Epidermal melanocyte (primary cell): ENCODE results near the gene GPRIN2.
"Not testable (repeated sequence)": the region's sequence is repeated elsewhere in the genome, so short reads cannot be mapped to it uniquely, and the experiment has no call there.

Source experiments
- DNase-seq: peaks from one replicate; pipeline ENCODE4 v3.0.0; 2011; ENCODE audit warnings: low spot score; ENCODE audit not compliant: insufficient read length

The GPRIN2 gene

DNA sequence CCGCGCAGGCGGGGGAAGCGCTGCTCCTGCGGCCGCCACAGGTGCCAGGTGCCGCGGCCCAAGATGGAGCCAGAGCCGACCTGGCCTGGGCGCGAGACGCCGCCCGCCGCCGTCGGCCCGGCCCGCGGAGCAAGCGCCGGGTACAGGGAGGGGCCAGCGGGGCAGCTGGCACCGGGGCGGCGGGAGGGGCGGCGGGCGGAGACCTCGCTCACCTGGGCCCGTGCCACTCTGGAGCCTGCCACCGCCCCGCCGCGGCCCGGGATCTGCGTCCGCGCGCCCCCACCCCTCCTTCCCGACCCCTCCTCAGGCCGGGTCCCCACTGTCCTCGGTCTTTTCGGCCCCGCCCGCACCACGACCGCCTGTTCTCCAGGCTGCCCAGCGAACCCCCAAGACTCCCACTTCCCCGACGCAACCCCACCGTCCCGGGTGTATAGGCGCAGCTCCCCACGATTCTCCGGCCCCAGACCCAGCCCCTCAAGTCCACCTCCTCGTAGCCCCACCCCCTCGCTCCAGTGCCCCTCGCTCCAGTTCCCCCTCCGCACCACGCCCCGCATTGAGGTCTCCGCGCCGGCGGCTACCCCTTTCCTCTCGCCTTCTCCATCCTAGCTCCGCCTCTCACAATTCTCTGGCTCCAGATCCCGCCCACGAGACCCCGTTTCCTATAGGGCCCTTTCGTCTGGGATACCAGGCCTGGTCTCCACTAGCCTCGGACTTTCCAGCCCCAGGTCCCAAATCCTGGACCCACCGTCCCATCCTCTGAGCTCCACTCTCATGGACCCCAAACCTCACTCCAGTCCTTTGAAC lies at the start of gene GPRIN2:
TSS of gene GPRIN2 (minus strand) at position 144 of the 804 bp plus-strand sequence. CDS start 5,922 bp downstream, outside the sequence.
- DNase-seq = no peak

DNA sequence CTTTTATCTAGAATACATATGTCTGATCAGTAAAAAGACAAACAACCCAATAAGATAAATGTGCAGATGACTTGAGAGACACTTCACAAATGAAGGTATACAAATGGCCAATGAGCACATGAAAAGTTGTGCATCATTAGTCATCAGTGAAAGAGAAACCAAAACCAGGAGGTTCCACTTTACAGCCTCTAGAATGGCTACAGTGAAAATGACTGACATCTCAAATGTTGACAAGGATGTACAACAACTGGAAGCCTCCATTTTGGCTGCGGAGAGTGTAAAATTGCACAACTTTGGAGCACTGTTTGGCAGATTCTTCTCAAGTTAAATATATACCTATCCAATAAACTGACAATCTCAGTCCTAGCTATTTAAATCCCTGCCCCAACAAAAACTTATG lies 44.1 kb upstream of the GPRIN2 start:
- not testable (repeated sequence) for DNase-seq

DNA sequence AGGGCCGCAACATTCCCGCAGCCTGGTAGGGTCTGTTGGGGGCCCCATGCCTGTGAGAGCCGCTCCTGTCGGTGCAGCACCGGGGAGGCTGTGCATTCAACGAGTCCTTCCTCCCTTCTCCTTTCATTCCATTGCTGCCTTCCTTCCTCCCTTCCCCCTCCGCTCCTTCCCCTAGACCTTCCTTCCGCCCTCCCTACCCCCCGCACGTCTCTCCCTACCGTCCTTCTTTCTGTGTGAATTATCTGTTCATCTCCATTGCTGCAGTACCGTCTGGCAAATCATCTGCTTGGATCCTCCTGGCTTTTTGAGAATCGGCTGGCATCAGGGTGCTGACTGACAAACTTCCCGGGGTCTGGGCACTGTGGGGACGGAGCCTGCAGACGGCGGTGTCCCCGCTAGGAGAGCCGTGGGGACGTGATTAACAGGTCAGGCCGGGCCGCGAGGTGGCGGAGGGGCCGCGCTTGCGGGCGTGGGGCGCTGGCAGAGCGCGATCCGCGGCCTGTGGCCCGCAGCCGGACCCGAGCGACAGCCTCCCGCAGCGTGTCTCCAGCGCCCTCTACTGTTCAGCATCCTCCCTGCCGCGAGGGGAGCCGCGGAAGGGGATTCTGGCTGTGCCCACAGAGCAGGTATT lies 41.3 kb upstream of the GPRIN2 start:
- DNase-seq = not testable (repeated sequence)

DNA sequence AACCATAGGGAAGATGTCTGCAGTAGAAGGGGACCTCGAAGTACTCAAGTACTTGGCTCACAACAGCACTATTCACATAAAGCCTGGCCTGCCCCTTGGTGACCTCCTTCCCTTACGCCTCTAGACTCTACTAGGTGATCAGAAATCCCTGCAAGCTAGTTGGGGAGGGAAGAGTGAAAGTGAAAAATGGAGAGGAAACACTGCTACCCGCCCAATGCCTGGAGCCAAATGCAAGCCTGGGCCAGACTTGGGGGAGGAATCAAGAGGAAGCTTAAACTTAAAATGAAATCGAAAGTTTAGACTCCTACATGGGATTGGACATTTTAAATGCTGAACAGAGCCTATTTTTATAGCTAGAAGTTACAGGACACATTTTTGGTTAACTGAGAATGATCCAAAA lies 40.1 kb upstream of the GPRIN2 start:
- DNase-seq = not testable (repeated sequence)

DNA sequence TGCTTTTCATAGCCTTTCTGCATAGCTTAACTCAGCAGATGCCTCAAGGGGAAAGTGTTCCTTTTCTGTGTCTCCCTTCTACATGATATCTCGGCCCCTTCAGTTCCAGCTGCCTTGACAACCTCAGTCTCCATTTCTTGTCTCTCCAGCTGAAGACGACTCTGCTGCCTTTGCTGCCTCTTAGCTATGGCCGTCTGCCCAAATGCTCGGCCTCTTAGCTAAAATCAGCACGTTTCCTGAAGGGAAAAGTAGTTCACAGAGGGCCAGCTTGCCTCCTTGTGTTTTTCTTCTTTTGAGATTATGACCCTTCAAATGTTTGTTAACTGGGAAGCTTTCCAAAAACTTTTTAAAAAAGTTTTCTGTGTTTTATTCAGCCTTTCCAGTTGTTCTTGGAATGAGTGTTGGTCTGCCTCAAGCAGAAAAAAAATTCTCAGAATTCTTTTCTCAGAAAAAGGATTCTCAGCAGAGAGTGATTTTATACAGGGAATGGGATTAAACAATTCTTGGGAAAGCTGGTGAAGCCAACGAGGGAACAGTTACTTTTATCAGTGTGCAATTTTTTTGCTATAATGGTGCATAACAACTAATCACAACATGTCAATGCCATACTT lies 38.1 kb upstream of the GPRIN2 start:
- not testable (repeated sequence) for DNase-seq

DNA sequence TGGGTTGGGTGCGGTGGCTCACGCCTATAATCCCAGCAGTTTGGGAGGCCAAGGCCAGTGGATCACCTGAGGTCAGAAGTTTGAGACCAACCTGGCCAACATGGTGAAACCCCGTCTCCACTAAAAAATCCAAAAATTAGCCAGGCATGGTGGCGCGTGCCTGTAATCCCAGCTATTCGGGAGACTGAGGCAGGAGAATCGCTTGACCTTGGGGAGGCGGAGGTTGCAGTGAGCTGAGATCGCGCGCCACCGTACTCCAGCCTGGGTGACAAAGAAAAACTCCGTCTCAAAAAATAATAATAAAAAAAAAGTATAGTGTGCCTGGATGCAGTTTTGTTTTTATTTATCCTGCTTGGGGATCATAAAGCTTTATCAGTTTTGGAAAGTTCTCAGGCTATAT lies 36.8 kb upstream of the GPRIN2 start:
- DNase-seq = not testable (repeated sequence)

DNA sequence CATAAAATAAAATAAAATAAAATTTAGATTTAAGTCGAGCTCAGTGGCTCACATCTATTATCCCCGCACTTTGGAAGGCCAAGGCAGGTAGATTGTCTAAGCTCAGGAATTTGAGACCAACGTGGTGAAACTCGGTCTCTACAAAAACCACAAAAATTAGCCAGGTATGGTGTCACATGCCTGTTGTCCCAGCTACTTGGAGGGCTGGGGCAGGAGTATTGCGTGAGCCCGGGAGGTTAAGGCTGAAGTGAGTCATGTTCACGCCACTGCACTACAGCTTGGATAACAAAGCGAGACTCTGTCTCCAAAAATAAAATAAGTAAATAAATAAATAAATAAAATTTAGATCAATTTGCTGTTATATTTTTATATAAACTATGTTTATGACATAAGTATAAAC lies 34.6 kb upstream of the GPRIN2 start:
- DNase-seq = not testable (repeated sequence)

DNA sequence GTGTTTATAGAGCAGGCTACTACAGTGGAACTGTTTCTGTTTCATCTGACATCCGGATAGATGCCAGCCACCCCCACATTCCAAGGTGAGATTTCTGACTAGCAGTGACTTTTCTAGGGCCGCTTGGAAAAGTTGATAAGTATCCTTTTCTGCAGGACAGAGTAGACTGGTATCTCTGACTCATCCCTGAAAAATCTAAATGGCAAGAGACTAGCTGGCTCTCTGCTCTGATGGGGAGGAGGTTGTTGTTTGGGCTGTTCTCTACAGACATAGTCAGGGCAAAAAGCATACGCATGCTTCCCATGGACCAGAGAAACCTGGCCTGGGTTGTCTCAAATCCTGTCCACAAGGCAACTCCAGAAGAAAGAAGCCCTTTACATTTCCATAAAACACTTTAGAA lies 33.1 kb upstream of the GPRIN2 start:
- not testable (repeated sequence) for DNase-seq

DNA sequence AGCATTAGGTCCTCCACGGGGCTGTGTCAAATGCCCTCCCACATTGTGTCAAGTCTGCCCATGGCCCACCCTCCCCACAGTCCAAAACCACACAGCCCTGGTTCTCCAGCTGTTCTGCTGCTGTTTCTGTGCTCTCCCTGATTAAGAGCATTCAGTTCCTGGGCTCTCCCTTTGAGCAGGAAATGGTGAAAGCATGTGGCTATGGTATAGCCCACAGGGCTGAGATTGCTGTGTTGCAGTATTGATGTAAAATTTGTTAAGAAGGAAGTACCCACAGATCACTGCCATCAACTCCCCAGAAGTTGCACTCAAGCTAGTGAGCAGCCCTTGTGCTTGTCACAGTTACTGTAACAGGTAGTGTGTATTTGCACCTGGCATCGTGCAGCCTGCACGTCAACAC lies 31.8 kb upstream of the GPRIN2 start:
- DNase-seq = not testable (repeated sequence)

DNA sequence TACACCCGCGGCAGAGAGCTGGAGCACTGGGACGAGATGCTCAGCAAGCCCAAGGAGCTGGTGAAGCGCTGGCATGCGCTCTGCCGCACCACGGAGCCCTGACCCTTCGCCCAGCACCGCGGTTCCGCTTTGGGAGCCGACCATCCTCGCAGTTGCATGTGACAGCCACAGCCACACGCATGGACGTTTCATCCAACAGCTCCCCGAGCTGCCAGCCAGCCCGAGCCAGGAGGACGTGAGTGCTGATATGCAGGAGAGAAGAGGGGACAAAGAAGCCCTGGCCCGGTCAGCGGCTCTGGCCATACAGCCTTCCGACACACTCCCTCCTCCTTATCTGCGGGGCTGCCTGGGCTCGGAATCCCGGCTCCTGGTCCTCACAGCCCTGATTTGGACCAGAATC lies 31.1 kb upstream of the GPRIN2 start:
- DNase-seq = not testable (repeated sequence)

DNA sequence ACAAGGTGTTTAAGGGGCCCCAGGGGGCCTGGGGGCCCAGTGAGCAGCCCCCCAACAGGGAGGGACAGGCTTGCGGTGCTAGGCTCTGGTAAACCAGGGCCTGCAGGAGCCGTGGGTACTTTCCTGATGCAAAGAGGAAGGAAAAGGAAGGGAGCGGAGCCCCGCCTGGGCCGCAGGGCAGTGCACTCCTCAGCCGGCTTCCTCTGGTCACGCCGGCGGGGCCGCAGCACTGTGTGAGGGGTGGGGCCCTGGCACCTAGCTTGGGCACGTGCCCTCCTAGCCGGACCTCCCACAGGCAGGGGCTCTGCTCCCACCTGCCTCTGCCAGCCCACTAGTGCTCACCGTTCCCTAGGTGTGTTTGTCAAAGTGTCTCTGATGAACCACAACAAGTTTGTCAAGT lies 28.8 kb upstream of the GPRIN2 start:
- not testable (repeated sequence) for DNase-seq

DNA sequence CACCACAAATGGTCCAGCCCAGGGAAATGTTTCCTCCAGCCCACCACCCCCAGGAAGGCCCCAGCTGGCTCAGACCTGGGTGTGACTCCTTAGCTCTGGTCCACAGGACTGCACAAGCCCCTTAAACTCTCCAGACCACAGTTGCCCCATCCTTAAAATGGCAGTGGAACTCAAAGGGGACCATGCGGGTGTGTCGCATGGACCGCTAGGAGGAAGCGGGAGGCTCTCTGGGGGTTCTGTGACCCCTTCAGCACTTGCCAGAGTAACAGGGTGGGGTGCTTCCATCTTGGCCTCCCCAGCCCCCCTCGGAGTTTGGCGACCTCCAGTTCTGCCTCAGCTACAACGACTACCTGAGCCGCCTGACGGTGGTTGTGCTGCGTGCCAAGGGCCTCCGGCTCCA lies 27.7 kb upstream of the GPRIN2 start:
- DNase-seq = not testable (repeated sequence)

DNA sequence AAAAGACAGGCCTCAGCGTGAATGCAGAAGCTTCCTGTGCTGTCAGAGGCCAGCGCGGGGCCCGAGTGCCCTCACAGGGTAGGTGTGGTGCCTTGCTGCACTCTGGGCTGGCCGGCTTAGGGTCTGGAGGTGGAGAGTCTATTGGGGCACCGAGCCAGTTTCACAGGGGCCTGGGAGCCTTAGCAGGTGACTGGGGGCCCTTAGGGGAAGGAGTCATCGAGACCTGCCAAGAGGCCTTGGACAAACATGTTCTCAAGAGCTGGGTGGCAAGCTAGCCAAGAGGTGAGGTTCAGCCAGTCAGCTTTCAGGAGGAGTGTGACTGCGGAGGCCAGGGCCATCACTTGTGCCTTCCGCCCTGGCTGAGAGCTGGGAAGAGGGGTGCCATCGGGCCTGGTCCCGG lies 26.1 kb upstream of the GPRIN2 start:
- not testable (repeated sequence) for DNase-seq

DNA sequence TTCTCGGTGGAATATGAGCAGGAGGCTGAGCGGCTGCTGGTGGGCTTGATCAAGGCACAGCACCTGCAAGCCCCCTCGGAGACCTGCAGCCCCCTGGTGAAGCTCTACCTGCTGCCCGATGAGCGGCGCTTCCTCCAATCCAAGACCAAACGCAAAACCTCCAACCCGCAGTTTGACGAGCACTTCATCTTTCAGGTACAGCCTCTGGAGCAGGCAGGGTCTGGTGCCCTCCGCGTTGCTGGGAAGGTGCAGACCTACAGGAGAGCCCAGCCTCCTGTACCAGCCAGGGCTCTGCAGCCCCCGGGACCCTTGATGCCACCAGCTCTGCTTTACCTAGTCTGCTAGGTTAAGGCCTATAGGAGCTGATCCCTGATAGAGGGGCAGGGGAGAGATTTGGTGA lies 25.5 kb upstream of the GPRIN2 start:
- DNase-seq = not testable (repeated sequence)

DNA sequence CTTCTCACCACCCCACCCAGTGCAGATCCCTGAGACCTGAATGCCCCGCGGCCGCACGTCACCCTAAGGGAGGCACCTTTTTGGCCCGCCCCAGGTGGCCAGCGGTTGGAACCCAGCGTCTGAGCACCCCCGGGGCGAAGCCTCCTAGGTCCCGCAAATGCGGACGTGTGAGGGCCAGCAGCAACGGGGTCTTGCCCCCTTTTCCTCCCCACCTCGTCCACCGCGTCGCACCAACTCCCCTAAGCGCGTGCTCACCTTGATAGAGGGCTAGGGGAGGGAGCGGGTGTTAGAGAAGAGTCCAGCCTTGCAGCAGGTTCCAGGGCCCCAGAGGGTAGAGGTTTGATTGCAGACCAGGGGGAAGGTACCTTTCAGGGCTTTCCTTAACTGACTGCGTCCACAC lies 22.9 kb upstream of the GPRIN2 start:
- DNase-seq = not testable (repeated sequence)

DNA sequence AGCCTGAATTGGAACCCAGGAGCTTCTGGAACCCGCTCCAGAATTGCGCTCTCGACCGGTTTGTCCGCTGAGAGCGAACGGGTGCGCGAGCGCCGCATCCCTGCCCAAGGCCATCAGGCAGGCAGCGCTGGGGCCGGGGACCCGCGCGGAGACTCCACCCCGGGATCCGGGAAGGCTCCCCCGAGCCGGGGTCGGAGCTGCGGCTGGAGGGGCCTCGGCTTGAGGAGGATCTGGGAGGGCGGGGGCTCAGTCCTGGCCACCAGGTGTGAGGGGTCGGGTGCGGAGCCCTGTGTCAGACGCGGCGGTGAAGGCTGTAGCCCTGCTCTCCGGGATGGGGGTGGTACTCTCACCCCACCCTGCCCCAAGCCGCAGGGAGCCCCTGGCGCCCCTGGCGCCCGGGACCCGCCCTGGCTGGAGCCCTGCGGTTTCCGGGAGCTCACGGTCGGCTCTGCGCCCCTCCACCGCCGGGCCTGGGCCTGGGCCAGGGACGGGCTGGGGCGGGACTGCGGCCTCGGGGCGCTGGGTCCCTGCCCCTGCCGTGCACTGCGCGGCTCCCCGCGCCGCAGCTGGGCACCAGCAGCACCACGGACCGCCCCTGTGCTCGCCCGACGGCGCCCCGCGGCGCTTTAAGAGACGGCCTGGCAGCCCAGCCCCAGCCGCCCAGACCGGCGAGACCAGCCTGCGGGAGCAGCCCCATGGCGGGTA lies 22.2 kb upstream of the GPRIN2 start, which contains the start of gene SYT15:
TSS of gene SYT15 (plus strand) at position 655 of the 705 bp plus-strand sequence. CDS start at position 696, 41 bp downstream.
- DNase-seq = not testable (repeated sequence)

DNA sequence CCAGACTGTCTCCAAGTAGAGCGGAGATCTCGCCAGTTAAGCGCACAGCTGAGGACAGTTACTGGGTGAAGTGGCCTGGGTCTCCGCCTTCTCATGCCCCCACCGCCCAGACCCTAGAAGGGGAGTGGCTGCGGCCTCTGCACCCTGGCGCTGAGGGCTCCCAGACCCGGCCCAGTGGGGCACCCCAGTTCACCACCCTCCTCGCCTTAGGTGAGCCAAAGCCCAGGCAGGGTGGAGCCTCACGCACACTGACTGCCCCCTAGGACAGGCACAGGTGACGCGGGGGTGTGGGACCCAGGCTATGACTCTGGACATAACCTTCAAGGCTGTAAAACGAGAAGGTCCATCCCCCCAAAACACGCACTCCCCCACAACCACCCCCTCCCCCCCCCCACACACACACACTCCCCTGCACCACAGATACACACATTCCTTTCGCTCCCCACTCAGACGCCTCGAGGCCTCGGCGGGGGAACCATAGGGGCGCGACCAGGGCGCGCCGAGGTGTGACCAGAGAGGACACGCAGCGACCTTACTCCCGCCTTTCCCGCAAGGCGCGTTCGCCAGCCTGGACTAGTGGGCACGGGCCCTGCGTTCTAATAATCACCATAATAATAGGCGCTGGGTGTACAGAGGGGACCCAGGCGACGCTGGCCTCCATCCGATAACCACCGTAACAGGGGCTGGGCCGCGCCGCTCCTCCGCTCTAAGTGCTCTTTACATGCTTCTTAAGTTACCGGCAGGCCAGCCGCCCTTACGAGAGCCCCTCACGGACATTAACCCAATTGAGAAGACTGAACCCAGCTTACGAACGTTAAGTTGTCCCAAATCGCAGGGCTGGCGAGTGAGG lies 21.4 kb upstream of the GPRIN2 start:
- not testable (repeated sequence) for DNase-seq

DNA sequence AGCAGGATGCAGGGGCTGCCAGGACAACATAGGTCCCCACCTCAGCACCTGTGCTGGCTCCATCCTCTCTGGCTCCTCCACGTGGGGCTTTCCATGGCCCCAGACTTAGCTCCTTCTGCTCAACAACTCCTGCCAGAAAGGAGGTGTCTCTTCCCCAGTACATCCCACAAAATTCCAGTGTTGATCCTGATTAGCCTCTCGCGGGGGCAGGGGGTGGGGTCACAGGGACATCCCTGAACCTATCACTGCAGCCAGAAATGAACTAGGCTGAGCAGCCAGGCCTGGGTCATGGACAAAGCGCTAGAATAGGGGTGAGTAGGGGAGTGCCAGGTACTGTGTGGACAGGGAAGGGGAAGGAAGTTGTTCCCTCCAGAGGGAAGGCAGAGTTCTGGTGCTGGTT lies 17.4 kb upstream of the GPRIN2 start:
- not testable (repeated sequence) for DNase-seq

DNA sequence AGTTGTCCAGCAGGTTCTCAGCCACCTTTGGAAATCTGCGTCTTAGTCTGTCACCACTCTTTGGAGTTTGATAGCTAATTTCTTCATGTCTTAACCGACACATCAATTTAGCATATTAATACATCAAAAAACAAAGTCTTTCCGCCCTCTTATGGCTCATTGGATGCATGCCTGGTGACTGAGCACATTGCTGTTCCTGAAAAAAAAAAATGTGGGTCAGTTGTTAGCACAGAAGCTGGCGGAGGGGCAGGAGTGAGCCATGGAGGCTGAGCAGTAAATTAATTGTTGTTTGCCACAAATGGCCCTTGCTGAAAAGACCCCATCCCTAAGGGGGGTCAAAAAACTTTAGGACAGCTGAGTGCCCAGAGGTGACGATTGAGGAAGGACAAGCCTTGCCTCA lies 16.9 kb upstream of the GPRIN2 start:
- DNase-seq = not testable (repeated sequence)

DNA sequence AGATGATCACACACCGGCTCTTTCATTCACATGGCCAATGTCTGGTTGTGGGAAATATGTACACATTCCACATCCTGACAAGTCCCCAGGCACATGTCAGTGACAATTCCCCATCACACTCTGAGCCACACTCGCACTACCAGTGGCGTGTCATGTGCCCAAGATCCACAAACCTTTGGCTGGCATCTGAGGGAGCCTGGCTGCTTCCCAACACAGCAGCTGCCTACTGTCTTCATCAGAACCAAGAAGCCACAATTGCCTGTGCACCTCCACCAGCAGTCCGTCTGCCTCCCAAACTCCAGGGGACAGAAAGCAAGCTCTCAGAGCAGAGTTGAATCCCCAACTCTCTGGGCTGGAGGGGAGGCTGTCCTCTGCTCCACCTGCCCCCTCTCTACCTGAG lies 16.3 kb upstream of the GPRIN2 start:
- not testable (repeated sequence) for DNase-seq

DNA sequence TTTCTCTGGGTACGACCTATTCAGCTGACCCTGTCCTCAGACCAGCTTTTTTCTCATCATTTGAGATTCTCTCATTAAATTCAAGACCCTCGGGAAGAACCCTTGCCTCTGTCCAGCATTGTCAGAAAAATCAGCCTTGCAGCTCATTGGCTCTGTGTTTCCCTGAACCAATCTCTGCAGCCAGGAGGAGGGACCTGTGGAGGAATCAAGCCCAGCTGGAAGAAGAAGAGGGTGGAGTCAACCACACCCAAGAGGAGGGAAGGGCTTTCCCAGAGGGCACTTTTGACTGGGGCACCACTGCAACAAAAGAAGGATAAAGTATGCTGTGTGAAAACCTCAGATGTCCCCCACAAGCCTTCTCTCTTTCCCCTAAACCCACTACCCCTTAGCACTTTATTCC lies 14.2 kb upstream of the GPRIN2 start:
- DNase-seq = not testable (repeated sequence)
